Measurements from ENCODE around the gene ARAP3.
A peak's percentile ranks its signal among the peaks of the same experiment; 100 is the strongest.

ARAP3 gene

DNA sequence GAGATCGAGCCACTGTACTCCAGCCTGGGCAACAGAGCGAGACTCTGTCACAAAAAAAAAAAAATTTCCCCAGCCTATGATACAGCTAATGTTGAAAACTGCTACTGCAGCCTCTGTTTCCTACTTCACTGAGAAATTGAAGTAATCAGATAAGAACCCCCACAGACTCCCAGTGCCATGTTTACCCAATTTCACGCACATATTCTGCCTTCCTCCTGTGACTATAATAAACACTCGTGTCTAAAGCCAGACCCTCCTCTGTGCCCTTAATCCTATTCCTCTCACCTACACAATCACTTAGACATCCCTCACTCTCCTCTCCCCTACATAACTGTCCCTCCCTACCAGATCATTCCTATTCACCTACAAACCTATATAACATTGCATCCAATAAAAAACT is 6.4 kb downstream of the ARAP3 start:
- TF ChIP-seq, protein P1, sequence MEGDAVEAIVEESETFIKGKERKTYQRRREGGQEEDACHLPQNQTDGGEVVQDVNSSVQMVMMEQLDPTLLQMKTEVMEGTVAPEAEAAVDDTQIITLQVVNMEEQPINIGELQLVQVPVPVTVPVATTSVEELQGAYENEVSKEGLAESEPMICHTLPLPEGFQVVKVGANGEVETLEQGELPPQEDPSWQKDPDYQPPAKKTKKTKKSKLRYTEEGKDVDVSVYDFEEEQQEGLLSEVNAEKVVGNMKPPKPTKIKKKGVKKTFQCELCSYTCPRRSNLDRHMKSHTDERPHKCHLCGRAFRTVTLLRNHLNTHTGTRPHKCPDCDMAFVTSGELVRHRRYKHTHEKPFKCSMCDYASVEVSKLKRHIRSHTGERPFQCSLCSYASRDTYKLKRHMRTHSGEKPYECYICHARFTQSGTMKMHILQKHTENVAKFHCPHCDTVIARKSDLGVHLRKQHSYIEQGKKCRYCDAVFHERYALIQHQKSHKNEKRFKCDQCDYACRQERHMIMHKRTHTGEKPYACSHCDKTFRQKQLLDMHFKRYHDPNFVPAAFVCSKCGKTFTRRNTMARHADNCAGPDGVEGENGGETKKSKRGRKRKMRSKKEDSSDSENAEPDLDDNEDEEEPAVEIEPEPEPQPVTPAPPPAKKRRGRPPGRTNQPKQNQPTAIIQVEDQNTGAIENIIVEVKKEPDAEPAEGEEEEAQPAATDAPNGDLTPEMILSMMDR (conservative IDR thresholded peaks at IDR 0.05; ENCODE audit: low read depth), result no peak
- DNase-seq (ENCODE audit: low spot score), result no peak
- ChIA-PET CTCF (no interaction called here), POLR2A (ENCODE audit: low non-redundant PET) (no interaction called here)
- H3K27ac ChIP-seq, result no peak overlapping the region

DNA sequence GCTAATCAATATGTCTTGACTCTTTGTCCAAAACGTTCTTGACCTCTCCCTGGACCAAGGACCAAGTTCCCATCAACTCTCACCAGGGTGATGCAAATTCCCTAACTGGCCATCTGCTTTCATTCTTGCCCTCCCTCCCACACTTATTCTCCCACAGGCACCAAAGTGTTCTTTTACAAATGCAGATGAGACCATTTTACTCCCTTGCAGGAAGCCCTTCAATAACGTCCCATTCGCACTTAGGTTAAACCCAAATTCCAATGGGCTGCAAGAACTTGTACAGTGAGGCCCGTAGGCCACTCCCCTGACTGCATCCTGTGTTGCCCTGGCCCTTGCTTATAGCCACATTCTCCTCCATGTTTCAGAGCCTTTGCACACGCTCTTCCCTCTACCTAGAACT is 7.3 kb downstream of the ARAP3 start:
- no peak for DNase-seq (ENCODE audit: low spot score)
- ChIA-PET CTCF (no interaction called here), POLR2A (ENCODE audit: low non-redundant PET) (no interaction called here)
- no peak overlapping the region for H3K27ac ChIP-seq
- TF ChIP-seq, protein P1 (conservative IDR thresholded peaks at IDR 0.05; ENCODE audit: low read depth), result no peak

DNA sequence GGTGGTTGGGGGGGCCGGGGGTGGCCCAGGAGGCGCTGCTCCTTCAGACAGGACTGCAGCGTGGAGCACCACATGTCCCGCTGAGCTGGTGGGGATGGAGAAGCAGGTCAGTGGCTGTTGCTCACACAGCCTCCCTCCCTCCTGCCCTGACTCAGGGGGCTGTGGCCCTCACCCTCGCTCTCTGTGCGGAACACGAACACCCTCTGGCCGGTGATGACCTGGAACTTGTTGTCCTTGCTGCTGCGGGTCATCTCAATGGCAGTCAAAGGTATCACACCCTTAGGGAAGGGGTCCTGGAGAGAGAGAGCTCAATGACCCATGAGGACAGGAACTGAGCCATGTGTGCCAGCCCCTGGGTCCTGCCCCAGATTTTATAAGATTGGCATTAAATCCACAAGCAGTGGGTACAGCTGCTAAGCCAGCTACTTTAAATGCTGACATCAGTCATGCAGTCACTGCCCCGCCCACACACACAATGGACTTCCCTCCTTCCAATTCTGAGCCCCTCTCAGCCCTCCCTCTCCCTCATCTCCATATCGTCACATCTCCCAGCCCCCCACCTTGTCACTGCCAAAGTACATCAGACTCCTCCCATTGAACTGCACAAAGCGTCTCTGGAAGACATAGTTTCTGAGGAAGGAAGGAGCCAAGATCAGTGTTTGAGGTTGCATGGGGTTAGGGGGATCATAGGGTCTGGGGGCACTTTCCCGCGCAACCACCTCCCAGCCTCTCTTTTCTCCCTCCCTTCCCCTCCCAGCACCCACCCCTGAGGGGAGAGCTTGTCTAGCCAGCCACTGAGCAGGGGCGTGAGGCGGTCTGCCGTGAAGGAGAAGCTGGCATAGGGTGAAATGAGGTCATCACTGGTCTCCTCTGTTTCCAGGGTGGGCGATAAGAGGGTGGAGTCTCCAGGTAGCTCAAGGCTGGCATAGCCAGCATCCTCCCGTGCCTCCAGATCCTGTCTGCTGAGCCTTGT is 8.9 kb downstream of the ARAP3 start:
- no peak for DNase-seq (ENCODE audit: low spot score)
- ChIA-PET POLR2A (ENCODE audit: low non-redundant PET) (no interaction called here), CTCF (interaction anchor here (0.8 to 1.7 kb wide), 4 partner anchors 8 to 206 kb away, joined by 3 to 7 read pairs (median 3); no protein-coding TSS in a partner anchor)
- TF ChIP-seq, protein P1 (conservative IDR thresholded peaks at IDR 0.05; ENCODE audit: low read depth), result no peak
- peak overlapping the region; percentile 2; the same call in 1 of the 2 replicates for H3K27ac ChIP-seq

DNA sequence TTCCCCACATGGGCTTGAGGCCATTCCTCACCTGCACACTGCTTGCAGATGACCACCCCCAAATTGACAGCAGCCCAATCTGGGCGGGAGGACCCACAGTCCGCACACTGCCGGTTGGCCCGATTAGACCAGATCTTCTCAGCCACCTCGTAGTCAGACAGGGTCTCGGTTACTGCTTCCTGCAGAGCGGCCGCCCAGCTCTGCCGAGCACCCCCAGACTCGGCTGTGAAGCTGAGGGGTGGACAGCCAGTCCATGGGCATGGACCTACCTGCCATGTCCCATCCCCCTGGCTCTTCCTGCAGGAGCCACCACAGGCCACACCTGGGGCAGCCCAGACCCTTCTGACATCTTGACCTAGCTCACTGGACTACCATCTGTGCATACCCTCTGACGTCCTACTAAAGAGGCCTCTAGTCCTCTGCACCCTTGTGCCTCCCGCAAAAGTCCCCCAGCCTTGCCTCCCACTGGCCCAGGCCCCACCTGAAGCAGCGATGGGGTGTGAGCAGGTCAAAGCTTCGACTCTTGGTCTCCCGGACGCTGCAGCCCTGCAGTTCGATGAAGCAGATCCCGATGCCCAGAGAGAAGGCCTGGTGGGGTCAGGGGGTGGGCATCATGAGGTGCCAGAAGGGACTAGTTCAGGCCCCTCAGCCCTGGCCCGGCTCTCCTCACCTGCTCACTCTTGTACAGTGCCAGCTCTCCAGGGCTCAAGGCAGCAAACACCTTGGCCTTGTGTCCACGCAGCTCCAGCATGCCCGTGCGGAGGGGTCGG is 9.8 kb downstream of the ARAP3 start:
- POLR2A ChIA-PET (ENCODE audit: low non-redundant PET), result no interaction called here
- H3K27ac ChIP-seq, result peak overlapping the region; percentile 2; the same call in 1 of the 2 replicates
- CTCF ChIA-PET, result interaction anchor here (0.6 to 1.7 kb wide), 4 partner anchors 7 to 317 kb away, joined by 3 to 7 read pairs (median 4); no protein-coding TSS in a partner anchor
- TF ChIP-seq, protein P1 (conservative IDR thresholded peaks at IDR 0.05; ENCODE audit: low read depth), result no peak
- no peak for DNase-seq (ENCODE audit: low spot score)

DNA sequence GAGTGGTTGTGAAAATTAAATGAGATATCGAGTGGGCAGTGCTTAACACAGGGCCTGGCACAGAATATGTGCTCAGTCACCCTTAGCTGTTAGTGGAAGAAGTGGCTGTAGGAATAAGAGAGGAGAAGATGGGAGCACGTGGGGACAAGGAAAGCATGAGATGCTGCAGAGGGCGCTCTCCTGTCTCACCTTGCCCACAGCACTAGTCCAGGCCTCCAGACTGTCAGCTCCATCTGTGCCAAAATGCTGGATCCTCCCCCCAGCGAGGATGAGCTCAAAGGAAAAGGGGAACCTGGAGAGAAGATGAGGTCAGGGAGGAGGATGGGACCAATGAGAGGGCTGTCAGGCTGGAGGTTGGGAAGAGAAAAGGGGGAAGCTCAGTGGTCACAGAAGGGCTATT is 12.5 kb downstream of the ARAP3 start:
- no peak for DNase-seq (ENCODE audit: low spot score)
- H3K27ac ChIP-seq, result peak overlapping the region; percentile 4; the same call in 1 of the 2 replicates
- POLR2A ChIA-PET (ENCODE audit: low non-redundant PET), result interaction anchor here (0.6 kb wide), 1 partner anchor 8 kb away, joined by 5 read pairs; no protein-coding TSS in a partner anchor
- CTCF ChIA-PET, result interaction anchor here (0.5 to 3.8 kb wide), 7 partner anchors 12 to 1608 kb away, joined by 3 to 16 read pairs (median 5); partner anchors contain the start of gene DIAPH1
- TF ChIP-seq, protein P1 (conservative IDR thresholded peaks at IDR 0.05; ENCODE audit: low read depth), result no peak

All from RWPE1 (cell line).